GM12865 (cell line): ENCODE data around the gene SIAE.

Source experiments
- DNase-seq: peaks from one replicate; pipeline ENCODE4 v3.0.0; 2010; ENCODE audit warnings: low read depth
- H3K4me3 ChIP-seq: 2 replicates; pipeline ENCODE4 v1.5.1; 2011; ENCODE audit warnings: mild to moderate bottlenecking, low read depth, low read length, control low read depth
- CTCF ChIP-seq: IDR thresholded peaks from 2 replicates; pipeline ENCODE4 v1.5.1; 2011; ENCODE audit warnings: low read length, control low read depth, low read depth, inconsistent platforms; ENCODE audit not compliant: insufficient read depth; ENCODE audit errors: missing control alignments

Gene SIAE

DNA sequence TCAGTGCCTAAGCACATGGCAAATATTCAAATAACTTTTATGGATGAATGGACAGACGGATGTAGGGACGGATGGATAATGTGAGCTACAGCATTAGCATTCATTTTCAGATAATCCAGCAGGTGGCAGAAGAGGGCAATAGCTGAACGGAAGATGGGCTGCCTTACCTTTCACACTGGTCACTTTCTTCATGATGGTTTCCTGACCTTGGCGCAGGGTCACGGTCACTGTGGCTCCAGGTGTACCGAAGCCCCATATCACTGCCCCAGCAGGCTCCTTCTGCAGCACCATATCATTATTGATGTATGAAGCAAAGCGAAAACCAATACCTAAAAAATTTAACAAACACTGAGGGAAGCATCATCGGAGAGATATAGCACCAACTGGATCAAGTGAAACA is 4.3 kb downstream of the SIAE start:
- H3K4me3 ChIP-seq = no peak overlapping the region
- peak; percentile 65 for DNase-seq
- peak; percentile 74 for TF ChIP-seq CTCF

- no peak overlapping the region for H3K4me3 ChIP-seq
- no peak for DNase-seq
- TF ChIP-seq CTCF = no peak
Observed at GRCh38 chr11:124667601-124668000, 5.9 kb downstream of the SIAE start.

- no peak for DNase-seq
- TF ChIP-seq CTCF = no peak
- H3K4me3 ChIP-seq = no peak overlapping the region
Observed at GRCh38 chr11:124663861-124664260, 9.7 kb downstream of the SIAE start.

DNA sequence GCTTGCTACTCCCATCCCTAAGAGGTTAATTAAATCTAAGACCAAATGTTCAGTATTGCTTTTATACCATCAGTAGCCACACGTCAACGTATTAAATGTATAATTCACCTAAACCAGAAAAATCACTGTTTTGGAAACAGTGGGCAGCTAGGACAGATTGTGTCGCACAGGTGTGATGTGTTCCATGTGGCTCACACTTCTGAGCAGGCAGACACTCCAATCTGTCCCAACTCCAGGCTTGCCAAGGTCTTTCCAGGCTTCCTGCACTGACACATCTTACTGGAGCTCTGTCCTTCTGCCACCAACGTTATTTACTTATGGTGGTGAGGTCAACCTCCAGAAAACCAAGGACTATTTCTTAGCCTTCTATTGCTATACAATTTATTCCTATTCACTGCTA is 11.4 kb downstream of the SIAE start:
- TF ChIP-seq CTCF = no peak
- no peak for DNase-seq
- H3K4me3 ChIP-seq = no peak overlapping the region

DNA sequence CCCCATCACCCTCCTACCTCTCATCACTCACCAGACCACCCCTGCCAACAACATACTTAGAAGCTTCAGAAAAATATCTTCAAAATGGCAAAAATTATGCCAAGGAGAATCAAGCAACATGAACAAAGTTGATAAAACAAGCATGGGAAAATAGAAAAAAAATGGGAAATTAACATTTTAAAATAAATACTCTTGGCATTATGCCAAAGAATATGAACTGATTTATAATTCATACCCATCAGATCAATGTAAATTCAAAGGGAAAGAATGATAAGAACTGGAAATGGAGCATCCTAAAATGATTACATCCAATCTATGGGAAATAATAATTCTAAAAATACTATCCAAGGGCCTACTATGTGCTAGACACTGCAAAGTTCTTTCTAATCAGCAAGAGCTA is 12.0 kb downstream of the SIAE start:
- DNase-seq = no peak
- no peak for TF ChIP-seq CTCF
- H3K4me3 ChIP-seq = no peak overlapping the region

GRCh38 chr11:124658986-124659385 is 14.6 kb downstream of the SIAE start:
- no peak overlapping the region for H3K4me3 ChIP-seq
- no peak for TF ChIP-seq CTCF
- DNase-seq = no peak

GRCh38 chr11:124658501-124658900 is 15.0 kb downstream of the SIAE start:
- H3K4me3 ChIP-seq = no peak overlapping the region
- TF ChIP-seq CTCF = no peak

More at GRCh38 chr11:124658501-124658900, 15.0 kb downstream of the SIAE start:
- DNase-seq = no peak
